Natural killer cell (primary cell): ENCODE results near the gene C8B. TPM values are rescaled to one million over a fixed set of nuclear protein-coding genes. Genes with fewer than 3 reads are reported as not detected.

Experiments used
- ATAC-seq, 3 donors: fragments of 150-1000 bp in 2 of 3; fragments of 200-7000 bp in 1 of 3; cut with Tn5 transposase; 1 replicate in 1 of 3; 2 replicates in 2 of 3; pipeline ENCODE4 v1.10.0; 2021; ENCODE audit warnings: mild to moderate bottlenecking in 2 of 3, moderate library complexity in 2 of 3
- DNase-seq, 2 donors: peaks; one replicate each; pipeline versions ENCODE4 v3.0.0 to v3.0.0-alpha.2; 2013 to 2021; ENCODE audit warnings: mixed read lengths in 1 of 2
- H3K27ac ChIP-seq: one replicate; pipeline ENCODE4 v1.5.1; 2013; ENCODE audit warnings: mild to moderate bottlenecking, low read length
- H3K27me3 ChIP-seq: one replicate; pipeline ENCODE4 v1.6.1; 2013; ENCODE audit warnings: low read length; ENCODE audit not compliant: control insufficient read depth, insufficient read depth
- H3K36me3 ChIP-seq: one replicate; pipeline ENCODE4 v1.6.1; 2013; ENCODE audit warnings: low read length; ENCODE audit not compliant: control insufficient read depth, insufficient read depth
- H3K4me1 ChIP-seq: one replicate; pipeline ENCODE4 v1.6.1; 2013; ENCODE audit warnings: low read length; ENCODE audit not compliant: control insufficient read depth, insufficient read depth
- H3K4me3 ChIP-seq: one replicate; pipeline ENCODE4 v1.5.1; 2013; ENCODE audit warnings: low read length
- H3K9me3 ChIP-seq: one replicate; pipeline ENCODE4 v1.6.1; 2013; ENCODE audit warnings: low read length; ENCODE audit not compliant: control insufficient read depth, insufficient read depth
- H3K27ac Mint-ChIP-seq, 2 donors: one replicate each; pipeline ENCODE4 v1.8.0; 2022; ENCODE audit warnings: mild to moderate bottlenecking in 2 of 2, mixed read lengths in 2 of 2, moderate library complexity in 1 of 2
- H3K27me3 Mint-ChIP-seq, 2 donors: one replicate each; pipeline ENCODE4 v1.8.0; 2022; ENCODE audit warnings: low read depth in 2 of 2, mixed read lengths in 2 of 2
- H3K36me3 Mint-ChIP-seq: one replicate; pipeline ENCODE4 v1.8.0; 2022; ENCODE audit warnings: mixed read lengths
- H3K4me1 Mint-ChIP-seq, 2 donors: one replicate each; pipeline ENCODE4 v1.8.0; 2022; ENCODE audit warnings: mixed read lengths in 2 of 2
- H3K4me3 Mint-ChIP-seq: one replicate; pipeline ENCODE4 v1.8.0; 2022; ENCODE audit warnings: mild to moderate bottlenecking, moderate library complexity, mixed read lengths
- H3K9me3 Mint-ChIP-seq, 2 donors: one replicate each; pipeline ENCODE4 v1.8.0; 2022; ENCODE audit warnings: mixed read lengths in 2 of 2
- CTCF ChIP-seq: fragments of 200-600 bp; IDR thresholded peaks from one replicate; pipeline ENCODE4 v1.8.0; 2022; ENCODE audit warnings: antibody characterized with exemption
- WGBS: methylation state at CpG from one replicate; pipeline ENCODE4 v1.1.7; 2013; ENCODE audit warnings: missing lambda C conversion rate; ENCODE audit not compliant: insufficient coverage; 5-methylcytosine and 5-hydroxymethylcytosine counted together
- intact Hi-C: fragments of 100-400 bp; cut with micrococcal nuclease; formaldehyde crosslinking; loops from one replicate; pipeline ENCODE4 v1.14.2; 2022
- total RNA-seq, 4 donors: library from RNA; stranded (reverse); fragments of 120-200 nt in 1 of 4; gene quantifications; one replicate each; pipeline versions ENCODE4 v1.2.3 to v1.2.4, GENCODE V29; 2013 to 2022

The C8B gene
- total RNA-seq, 3 donors from 2014 or later (not counting 1 experiment from before 2014, with no cell fraction given), result not detected

GRCh38 chr1:56983484-56983883, 17.7 kb upstream of the C8B start:
- intact Hi-C loops, result no loop called here
- no peak overlapping the region for H3K27ac ChIP-seq
- Mint-ChIP-seq H3K4me1 (no peaks in the 10 kb centered on the region), H3K9me3 (no peaks in the 10 kb centered on the region), H3K27ac (no peak overlapping the region), H3K4me3 (no peak overlapping the region), H3K27me3 (peaks cover 12 to 14% of the 10 kb centered on the region in 2 donors), H3K36me3 (no peaks in the 10 kb centered on the region)
- H3K4me1 ChIP-seq, result no peaks in the 10 kb centered on the region
- ATAC-seq, result no peak
- H3K9me3 ChIP-seq, result no peaks in the 10 kb centered on the region
- TF ChIP-seq CTCF, result no peak
- H3K27me3 ChIP-seq, result no peaks in the 10 kb centered on the region
- DNase-seq, result no peak
- no peak overlapping the region for H3K4me3 ChIP-seq
- WGBS, result 81% methylated on average over 5 of the region's 6 CpGs
- no peaks in the 10 kb centered on the region for H3K36me3 ChIP-seq

- peaks cover 11 to 12% of the 10 kb centered on the region in 2 donors for H3K27me3 Mint-ChIP-seq
- no peak overlapping the region for H3K27ac ChIP-seq
- no peak overlapping the region for H3K4me3 Mint-ChIP-seq
- no peak overlapping the region for H3K4me3 ChIP-seq
- no peaks in the 10 kb centered on the region for H3K36me3 ChIP-seq
- H3K4me1 ChIP-seq, result peaks cover 2% of the 10 kb centered on the region
- no peaks in the 10 kb centered on the region for H3K27me3 ChIP-seq
- H3K4me1 Mint-ChIP-seq, result peaks cover 12 to 13% of the 10 kb centered on the region in 2 donors
- TF ChIP-seq CTCF, result no peak
- no peak overlapping the region for H3K27ac Mint-ChIP-seq
- H3K9me3 ChIP-seq, result no peaks in the 10 kb centered on the region
- no peaks in the 10 kb centered on the region for H3K9me3 Mint-ChIP-seq
- intact Hi-C loops, result no loop called here
- H3K36me3 Mint-ChIP-seq, result no peaks in the 10 kb centered on the region
- WGBS, result 56% methylated on average over 4 of the region's 4 CpGs
- ATAC-seq (no peak), DNase-seq (no peak)
Observed at GRCh38 chr1:56979986-56980755, 14.4 kb upstream of the C8B start.

- peaks cover 8 to 12% of the 10 kb centered on the region in 2 donors for H3K27me3 Mint-ChIP-seq
- Histone ChIP-seq H3K4me1 (peaks cover 15% of the 10 kb centered on the region), H3K36me3 (no peaks in the 10 kb centered on the region), H3K27ac (no peak overlapping the region), H3K4me3 (no peak overlapping the region), H3K27me3 (no peaks in the 10 kb centered on the region), H3K9me3 (no peaks in the 10 kb centered on the region)
- TF ChIP-seq CTCF, result no peak
- no peak overlapping the region for H3K4me3 Mint-ChIP-seq
- H3K36me3 Mint-ChIP-seq, result no peaks in the 10 kb centered on the region
- H3K27ac Mint-ChIP-seq, result no peak overlapping the region
- DNase-seq (no peak), ATAC-seq (no peak)
- H3K4me1 Mint-ChIP-seq, result peaks cover 22 to 25% of the 10 kb centered on the region in 2 donors
- intact Hi-C loops, result no loop called here
- no peaks in the 10 kb centered on the region for H3K9me3 Mint-ChIP-seq
- WGBS, result 59% methylated on average over 1 of the region's 5 CpGs
Observed at GRCh38 chr1:56978819-56979218, 13.0 kb upstream of the C8B start.
